Pancreas (tissue), 10 donors: ENCODE results near the gene GADD45A. TPM values are rescaled to one million over a fixed set of nuclear protein-coding genes. Genes with fewer than 3 reads are reported as not detected.
"Not testable (repeated sequence)": the region's sequence is repeated elsewhere in the genome, so short reads cannot be mapped to it uniquely, and the experiment has no call there.

Experiments used
- ATAC-seq, 4 donors: fragments of 200-7000 bp; cut with Tn5 transposase; one replicate each; pipeline versions ENCODE4 v1.8.0 to v1.9.1; 2020; ENCODE audit warnings: mild to moderate bottlenecking in 4 of 4, moderate library complexity in 4 of 4
- DNase-seq, 6 donors: peaks; one replicate each; pipeline ENCODE4 v3.0.0-alpha.2; 2020
- FAIRE-seq: peaks from 2 replicates; lab custom pipeline; 2012; peaks lifted over from hg19 to GRCh38; lab: Jason Lieb, UNC
- H3K27ac ChIP-seq, 4 donors: fragments of 200-600 bp; sonication (generic); 1 replicate in 3 of 4; 2 replicates in 1 of 4; pipeline versions ENCODE4 v1.5.0 to v1.8.0; 2020
- H3K27me3 ChIP-seq, 4 donors: fragments of 200-600 bp; one replicate each; pipeline ENCODE4 v1.8.0; 2021
- H3K36me3 ChIP-seq, 3 donors: fragments of 200-600 bp; sonication (generic) in 1 of 3; one replicate each; pipeline versions ENCODE4 v1.5.0 to v1.8.0; 2020 to 2021
- H3K4me1 ChIP-seq, 3 donors: fragments of 200-600 bp; one replicate each; pipeline ENCODE4 v1.8.0; 2021
- H3K4me3 ChIP-seq, 4 donors: fragments of 200-600 bp; sonication (generic) in 2 of 4; one replicate each; pipeline versions ENCODE4 v1.5.0 to v1.8.0; 2020 to 2021
- H3K9me3 ChIP-seq, 4 donors: fragments of 200-600 bp; one replicate each; pipeline ENCODE4 v1.8.0; 2021
- CTCF ChIP-seq, 4 donors: fragments of 200-600 bp; sonication (generic) in 3 of 4; IDR thresholded peaks; one replicate each; pipeline versions ENCODE4 v1.5.0 to v1.8.0; 2021; ENCODE audit warnings: antibody characterized with exemption in 4 of 4
- WGBS, 2 donors: extraction: QIAGEN DNeasy Blood & Tissue Kit; methylation state at CpG; one replicate each; pipeline ENCODE4 v1.1.7; 2013; 5-methylcytosine and 5-hydroxymethylcytosine counted together
- intact Hi-C, 3 donors: fragments of 100-400 bp; cut with DNase I; formaldehyde crosslinking; loops; one replicate each; pipeline versions ENCODE4 v1.11.1 to v1.14.2; 2022
- polyA plus RNA-seq, 2 donors: library from polyadenylated mRNA; stranded (reverse); fragments of 200-250 nt; gene quantifications; one replicate each; pipeline ENCODE4 v1.2.3, GENCODE V29; 2013
- total RNA-seq, 6 donors: library from RNA; stranded (reverse); fragmentation: NEBNext Ultra II Directional in 4 of 6; extraction: Animal tissue kit (Norgen Biotek cat#: 25700) in 4 of 6; gene quantifications; one replicate each; pipeline versions ENCODE4 v1.2.1 to v1.2.4, GENCODE V29; 2021 to 2023
- donor health status: healthy with polysubstance abuse.
- donor health status: DM: no; HTN: no; CAD: no; lungs with moderate emphysema.
- donor health status: DM: no; HTN: no; CAD: no.
- donor health status: control.
- donor health status: control.
- donor health status: Bipolar disorder and iron deficiency.
- donor health status: DM: yes; HTN: yes; CAD: no.
- donor health status: DM: no; HTN: no; CAD: no.
- donor health status: DM: no; HTN: no; CAD: no.
- donor health status: DM: yes; HTN: yes; CAD: no.

Gene GADD45A
- total and polyA plus RNA-seq, 8 donors = 7.9 to 17.3 (median 13.3) TPM

GRCh38 chr1:67664048-67664447 is 21.0 kb upstream of the GADD45A start:
- H3K27ac ChIP-seq = no peak overlapping the region
- intact Hi-C loops = loop anchor here in 1 of 3 donors (10.0 kb wide), 1 partner anchor 109 kb away; no protein-coding TSS in a partner anchor
- no peak for TF ChIP-seq CTCF (IDR thresholded peaks at IDR 0.05)
- WGBS, 2 donors = 73 to 88% methylated on average over 1 of the region's 1 CpG
- ATAC-seq (no peak), FAIRE-seq (no peak), DNase-seq (no peak)
- H3K4me1 ChIP-seq = no peaks in the 10 kb centered on the region
- H3K27me3 ChIP-seq = no peaks in the 10 kb centered on the region
- H3K9me3 ChIP-seq = no peaks in the 10 kb centered on the region
- H3K36me3 ChIP-seq = no peaks in the 10 kb centered on the region
- no peak overlapping the region for H3K4me3 ChIP-seq

- not testable (repeated sequence) for H3K4me3 ChIP-seq, H3K9me3 ChIP-seq, H3K36me3 ChIP-seq, H3K27ac ChIP-seq, FAIRE-seq, H3K4me1 ChIP-seq, H3K27me3 ChIP-seq, DNase-seq, ATAC-seq
- intact Hi-C loops = loop anchor here in 1 of 3 donors (10.0 kb wide), 1 partner anchor 111 kb away; no protein-coding TSS in a partner anchor
Measured at GRCh38 chr1:67665307-67665706, 19.7 kb upstream of the GADD45A start.

- intact Hi-C loops = loop anchor here in 1 of 3 donors (10.0 kb wide), 1 partner anchor 112 kb away; no protein-coding TSS in a partner anchor
- WGBS, 2 donors = 88 to 90% methylated on average over 5 of the region's 5 CpGs
- ATAC-seq (no peak), FAIRE-seq (no peak), DNase-seq (no peak)
- no peak overlapping the region for H3K27ac ChIP-seq
- H3K27me3 ChIP-seq = no peaks in the 10 kb centered on the region
- H3K4me3 ChIP-seq = no peak overlapping the region
- no peaks in the 10 kb centered on the region for H3K4me1 ChIP-seq
- H3K36me3 ChIP-seq = no peaks in the 10 kb centered on the region
- no peak for TF ChIP-seq CTCF (IDR thresholded peaks at IDR 0.05)
- no peaks in the 10 kb centered on the region for H3K9me3 ChIP-seq
Measured at GRCh38 chr1:67666636-67667035, 18.4 kb upstream of the GADD45A start.

GRCh38 chr1:67668660-67669059 is 16.3 kb upstream of the GADD45A start:
- Histone ChIP-seq H3K4me3 (no peak overlapping the region), H3K4me1 (no peaks in the 10 kb centered on the region), H3K27me3 (no peaks in the 10 kb centered on the region), H3K9me3 (no peaks in the 10 kb centered on the region), H3K36me3 (no peaks in the 10 kb centered on the region), H3K27ac (no peak overlapping the region)
- no peak for DNase-seq
- 26 to 38% methylated on average over 1 of the region's 1 CpG for WGBS, 2 donors
- intact Hi-C loops = loop anchor here in 1 of 3 donors (10.0 kb wide), 1 partner anchor 114 kb away; no protein-coding TSS in a partner anchor
- FAIRE-seq = no peak
- ATAC-seq = no peak
- no peak for TF ChIP-seq CTCF (IDR thresholded peaks at IDR 0.05)

- H3K4me1 ChIP-seq = no peaks in the 10 kb centered on the region
- H3K4me3 ChIP-seq = no peak overlapping the region
- ATAC-seq (no peak), DNase-seq (no peak), FAIRE-seq (no peak)
- WGBS, 2 donors = 96 to 100% methylated on average over 1 of the region's 1 CpG
- H3K9me3 ChIP-seq = no peaks in the 10 kb centered on the region
- no peaks in the 10 kb centered on the region for H3K36me3 ChIP-seq
- TF ChIP-seq CTCF (IDR thresholded peaks at IDR 0.05) = no peak
- H3K27me3 ChIP-seq = no peaks in the 10 kb centered on the region
- no peak overlapping the region for H3K27ac ChIP-seq
- intact Hi-C loops = no loop called here
Measured at GRCh38 chr1:67672260-67672803, 12.7 kb upstream of the GADD45A start.
